GM06990 (cell line): ENCODE results near the gene DHPS.
"Not testable (repeated sequence)": the region's sequence is repeated elsewhere in the genome, so short reads cannot be mapped to it uniquely, and the experiment has no call there.

Experiments used
- DNase-seq: peaks from one replicate; pipeline ENCODE4 v3.0.0-alpha.2; 2011; ENCODE audit not compliant: insufficient read length; ENCODE audit errors: extremely low read depth
- H3K27me3 ChIP-seq: replicated peaks from 2 replicates; pipeline ENCODE4 v1.6.0; 2011; ENCODE audit warnings: low read length; ENCODE audit not compliant: control insufficient read depth, insufficient read depth
- H3K36me3 ChIP-seq: 2 replicates; pipeline ENCODE4 v1.5.1; 2011; ENCODE audit warnings: low read length; ENCODE audit not compliant: control insufficient read depth, insufficient read depth
- H3K4me3 ChIP-seq: replicated peaks from 2 replicates; pipeline ENCODE4 v1.5.1; 2011; ENCODE audit warnings: low read depth, mild to moderate bottlenecking, control low read depth, low read length
- TF ChIP-seq, protein P1 (sequence below): IDR thresholded peaks from 2 replicates; pipeline ENCODE4 v1.5.1; 2011; ENCODE audit warnings: low read length, control low read depth, mild to moderate bottlenecking, inconsistent platforms; ENCODE audit not compliant: insufficient read depth, poor library complexity, severe bottlenecking

DHPS gene

DNA sequence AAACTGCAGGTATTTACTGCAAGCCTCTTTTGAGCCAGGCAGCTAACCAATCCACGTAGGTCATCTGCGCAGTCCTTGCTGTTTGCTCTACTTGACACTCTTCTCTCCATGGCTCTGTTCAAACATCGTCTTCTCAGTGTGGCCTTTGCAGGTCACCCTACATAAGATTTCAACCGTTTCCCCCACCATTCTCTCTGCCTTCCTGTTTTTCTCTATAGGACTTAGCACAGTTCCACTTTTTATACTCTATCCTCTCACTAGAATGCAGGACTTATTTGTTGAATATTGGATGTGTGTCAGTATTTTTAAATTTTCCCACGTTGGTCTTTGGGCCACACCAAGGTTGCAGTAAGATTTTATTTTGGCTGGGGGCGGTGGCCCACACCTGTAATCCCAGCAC lies 16.5 kb upstream of the DHPS start:
- H3K27me3 ChIP-seq, result no peaks in the 10 kb centered on the region
- H3K36me3 ChIP-seq, result peaks cover 23% of the 10 kb centered on the region
- H3K4me3 ChIP-seq, result no peak overlapping the region
- no peak for DNase-seq
- TF ChIP-seq, protein P1, sequence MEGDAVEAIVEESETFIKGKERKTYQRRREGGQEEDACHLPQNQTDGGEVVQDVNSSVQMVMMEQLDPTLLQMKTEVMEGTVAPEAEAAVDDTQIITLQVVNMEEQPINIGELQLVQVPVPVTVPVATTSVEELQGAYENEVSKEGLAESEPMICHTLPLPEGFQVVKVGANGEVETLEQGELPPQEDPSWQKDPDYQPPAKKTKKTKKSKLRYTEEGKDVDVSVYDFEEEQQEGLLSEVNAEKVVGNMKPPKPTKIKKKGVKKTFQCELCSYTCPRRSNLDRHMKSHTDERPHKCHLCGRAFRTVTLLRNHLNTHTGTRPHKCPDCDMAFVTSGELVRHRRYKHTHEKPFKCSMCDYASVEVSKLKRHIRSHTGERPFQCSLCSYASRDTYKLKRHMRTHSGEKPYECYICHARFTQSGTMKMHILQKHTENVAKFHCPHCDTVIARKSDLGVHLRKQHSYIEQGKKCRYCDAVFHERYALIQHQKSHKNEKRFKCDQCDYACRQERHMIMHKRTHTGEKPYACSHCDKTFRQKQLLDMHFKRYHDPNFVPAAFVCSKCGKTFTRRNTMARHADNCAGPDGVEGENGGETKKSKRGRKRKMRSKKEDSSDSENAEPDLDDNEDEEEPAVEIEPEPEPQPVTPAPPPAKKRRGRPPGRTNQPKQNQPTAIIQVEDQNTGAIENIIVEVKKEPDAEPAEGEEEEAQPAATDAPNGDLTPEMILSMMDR, result no peak

DNA sequence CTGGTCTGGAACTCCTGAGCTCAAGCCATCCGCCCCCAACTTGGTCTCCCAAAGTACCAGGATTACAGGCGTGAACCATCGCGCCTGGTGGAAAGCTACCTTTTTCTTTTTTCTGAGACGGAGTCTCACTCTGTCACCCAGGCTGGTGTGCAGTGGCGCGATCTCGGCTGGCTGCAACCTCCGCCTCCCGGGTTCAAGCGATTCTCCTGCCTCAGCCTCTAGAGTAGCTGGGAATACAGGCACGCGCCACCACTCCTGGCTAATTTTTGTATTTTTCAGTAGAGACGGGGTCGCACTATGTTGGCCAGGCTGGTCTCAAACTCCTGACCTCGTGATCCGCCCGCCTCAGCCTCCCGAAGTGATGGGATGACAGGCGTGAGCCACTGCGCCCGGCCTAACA lies 15.7 kb upstream of the DHPS start:
- H3K36me3 ChIP-seq, result peaks cover 22% of the 10 kb centered on the region
- H3K4me3 ChIP-seq, result peak overlapping the region; percentile 90
- DNase-seq, H3K27me3 ChIP-seq: not testable (repeated sequence)

DNA sequence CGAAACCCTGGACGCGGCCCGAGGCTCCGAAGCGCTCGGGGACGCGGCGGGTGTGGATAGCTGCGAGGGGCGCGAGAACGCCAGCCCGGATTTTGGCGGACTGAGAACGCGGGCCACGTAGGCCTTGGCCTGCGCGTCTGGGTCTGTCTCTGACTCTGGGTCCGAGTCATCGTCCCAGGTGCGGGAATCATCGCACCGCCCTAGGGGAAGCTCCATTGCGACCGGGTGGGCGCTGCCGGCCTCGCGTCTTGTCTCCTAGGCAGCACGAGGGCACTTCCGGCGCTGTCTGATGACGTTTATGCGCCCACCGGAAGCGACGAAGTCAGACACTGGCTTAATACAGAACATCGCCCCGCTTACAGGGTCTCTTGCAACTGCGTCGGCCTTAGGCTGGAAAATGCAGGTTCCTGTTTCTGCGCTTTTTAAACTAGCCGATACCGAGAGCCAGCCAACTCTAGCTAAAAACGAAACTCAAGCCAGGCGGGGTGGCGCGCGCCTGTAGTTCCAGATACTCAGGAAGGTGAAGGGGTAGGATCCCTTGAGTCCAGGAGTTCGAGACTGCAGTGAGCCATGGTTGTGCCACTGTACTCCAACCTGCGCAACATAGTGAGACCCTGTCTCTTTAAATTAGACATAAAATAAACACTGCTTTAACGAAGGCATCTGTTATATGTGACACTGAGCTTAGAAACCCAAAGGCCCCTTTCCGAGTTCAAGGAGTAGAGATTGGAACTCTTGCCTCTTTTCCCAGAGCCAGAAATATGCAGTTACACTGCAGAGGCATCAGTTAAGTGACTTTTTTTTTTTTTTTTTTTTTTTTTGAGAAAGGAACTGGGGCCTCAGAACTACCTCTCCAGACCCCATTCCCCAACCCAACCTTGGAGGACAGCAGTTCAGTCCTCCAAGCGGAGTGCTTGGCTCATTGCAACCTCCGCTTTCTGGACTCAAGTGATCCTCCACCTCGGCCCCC lies 15.0 kb upstream of the DHPS start, which contains the start of gene FBXW9:
TSS of gene FBXW9 (minus strand) at position 266 of the 970 bp plus-strand sequence. CDS start at position 216, 50 bp downstream.
- Histone ChIP-seq H3K4me3 (peak within 1 kb of the TSS; percentile 90), H3K27me3 (no peaks in the 10 kb centered on the region), H3K36me3 (peaks cover 16% of the 10 kb centered on the region)
- TF ChIP-seq, protein P1, result no peak
- peak; percentile 92 for DNase-seq

DNA sequence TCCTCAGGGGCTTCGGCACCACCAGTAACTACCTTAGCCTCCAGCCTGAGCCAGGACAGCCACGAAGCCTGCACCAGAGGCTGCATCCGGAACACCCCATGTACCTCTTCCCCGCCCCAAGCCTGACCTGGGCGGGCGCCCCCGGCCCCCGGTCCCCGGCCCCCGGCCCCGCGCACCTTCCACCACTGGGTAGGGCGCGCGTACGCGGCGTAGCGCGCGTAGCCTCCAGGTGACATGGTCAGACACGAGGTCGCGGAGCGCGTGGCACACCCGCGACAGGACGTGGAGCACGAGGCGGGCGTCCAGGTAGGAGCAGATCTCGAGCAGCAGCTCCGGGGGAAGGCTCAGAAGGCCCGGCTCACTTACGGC lies 14.3 kb upstream of the DHPS start:
- DNase-seq, result no peak
- TF ChIP-seq, protein P1, result no peak

DNA sequence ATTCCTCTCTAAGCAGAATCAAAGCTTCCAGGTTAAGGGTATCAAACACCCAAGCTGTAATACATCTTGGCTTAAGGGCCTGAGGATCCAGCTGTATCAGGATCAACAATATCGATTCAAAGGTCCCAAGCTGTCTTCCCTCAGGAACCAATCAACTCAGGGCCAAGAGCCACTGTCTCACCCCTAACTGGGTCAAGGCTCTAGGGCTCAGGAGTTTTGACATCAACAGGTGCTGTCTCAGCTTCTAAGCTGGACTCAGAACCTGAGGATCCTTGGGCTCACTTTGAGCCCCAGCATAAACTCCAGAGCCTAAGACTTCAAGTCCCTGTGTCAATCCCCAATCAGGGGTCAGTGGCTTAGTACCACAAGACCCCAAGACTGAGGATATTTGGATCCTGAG lies 13.8 kb upstream of the DHPS start:
- H3K4me3 ChIP-seq, result peak overlapping the region; percentile 90
- TF ChIP-seq, protein P1, result no peak
- DNase-seq, result no peak

More for the DNA sequence above, 14.3 kb upstream of the DHPS start:
- Histone ChIP-seq H3K36me3 (peaks cover 11% of the 10 kb centered on the region), H3K27me3 (no peaks in the 10 kb centered on the region), H3K4me3 (peak overlapping the region; percentile 90)

DNA sequence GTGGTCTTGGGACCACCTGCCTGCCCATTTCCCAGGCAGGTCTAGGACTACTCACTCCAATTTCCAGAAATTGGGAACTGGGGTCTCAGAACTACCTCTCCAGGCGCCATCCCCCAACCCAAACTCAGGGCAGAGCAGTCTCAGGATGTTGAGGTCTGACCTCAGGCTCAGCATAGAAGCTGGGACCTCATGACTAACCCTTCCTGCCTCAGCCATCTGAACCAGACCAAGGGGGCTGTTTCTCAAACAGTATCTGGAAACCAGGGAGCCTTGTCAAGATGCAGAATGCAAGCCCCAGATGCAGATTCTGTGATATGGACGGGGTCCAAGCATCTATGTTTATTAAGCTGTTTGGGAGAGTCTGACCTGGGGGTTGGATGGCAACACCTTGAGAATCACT lies 13.4 kb upstream of the DHPS start:
- no peak overlapping the region for H3K4me3 ChIP-seq
- TF ChIP-seq, protein P1, result no peak
- no peaks in the 10 kb centered on the region for H3K27me3 ChIP-seq
- peaks cover 6% of the 10 kb centered on the region for H3K36me3 ChIP-seq
- DNase-seq, result no peak

More for the DNA sequence above, 13.8 kb upstream of the DHPS start:
- H3K36me3 ChIP-seq, result peaks cover 8% of the 10 kb centered on the region
- H3K27me3 ChIP-seq, result no peaks in the 10 kb centered on the region
